CD4-positive, alpha-beta T cell treated with Interleukin-17A for 4 hours (primary cell): Measurements from ENCODE around the gene P2RX3.

Source experiments
- DNase-seq: peaks from one replicate; pipeline ENCODE4 v3.0.0-alpha.2; 2020; ENCODE audit warnings: mixed read lengths

P2RX3 gene

DNA sequence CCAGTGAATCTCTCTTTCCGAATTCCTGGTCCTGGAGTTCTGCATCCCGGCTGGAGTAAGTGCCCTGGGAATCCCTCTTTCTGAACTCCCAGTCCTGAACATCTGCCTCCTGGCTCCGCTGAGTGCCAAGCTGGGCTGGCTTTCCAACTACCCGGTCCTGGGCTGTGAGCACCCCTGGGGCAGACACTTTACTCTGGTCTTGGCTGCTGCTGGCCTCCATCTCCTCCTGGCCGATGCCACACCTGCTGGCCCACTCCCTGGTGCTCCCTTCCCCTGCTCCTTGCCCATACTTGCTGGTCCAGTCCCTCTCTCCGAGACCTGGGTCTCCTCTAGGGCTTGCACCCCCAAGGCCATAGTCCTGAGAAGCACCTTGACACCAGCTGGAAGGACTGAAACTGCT is 28.1 kb upstream of the P2RX3 start:
- DNase-seq = no peak

DNA sequence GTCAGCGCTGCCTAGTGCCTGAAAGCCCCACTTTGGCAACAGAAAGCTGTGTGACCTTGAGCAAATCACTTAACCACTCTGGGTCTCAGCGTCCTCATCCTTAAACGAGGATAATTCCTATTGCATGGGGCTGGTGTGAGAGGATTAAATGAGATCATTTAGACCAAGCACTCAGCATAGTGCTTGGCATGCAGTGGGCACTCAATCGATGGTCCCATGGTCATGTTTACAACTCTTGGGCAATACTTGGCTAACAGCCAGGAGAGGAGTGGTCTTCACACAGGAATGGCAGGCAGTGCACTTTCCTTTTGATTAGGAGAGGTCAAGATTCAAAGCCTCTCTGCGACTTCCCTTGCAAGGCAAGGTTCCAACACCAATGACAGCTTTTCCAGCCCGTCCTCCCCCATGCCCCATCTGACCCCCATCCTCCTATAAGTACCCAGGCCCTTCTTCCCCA is 27.5 kb upstream of the P2RX3 start:
- DNase-seq = no peak

DNA sequence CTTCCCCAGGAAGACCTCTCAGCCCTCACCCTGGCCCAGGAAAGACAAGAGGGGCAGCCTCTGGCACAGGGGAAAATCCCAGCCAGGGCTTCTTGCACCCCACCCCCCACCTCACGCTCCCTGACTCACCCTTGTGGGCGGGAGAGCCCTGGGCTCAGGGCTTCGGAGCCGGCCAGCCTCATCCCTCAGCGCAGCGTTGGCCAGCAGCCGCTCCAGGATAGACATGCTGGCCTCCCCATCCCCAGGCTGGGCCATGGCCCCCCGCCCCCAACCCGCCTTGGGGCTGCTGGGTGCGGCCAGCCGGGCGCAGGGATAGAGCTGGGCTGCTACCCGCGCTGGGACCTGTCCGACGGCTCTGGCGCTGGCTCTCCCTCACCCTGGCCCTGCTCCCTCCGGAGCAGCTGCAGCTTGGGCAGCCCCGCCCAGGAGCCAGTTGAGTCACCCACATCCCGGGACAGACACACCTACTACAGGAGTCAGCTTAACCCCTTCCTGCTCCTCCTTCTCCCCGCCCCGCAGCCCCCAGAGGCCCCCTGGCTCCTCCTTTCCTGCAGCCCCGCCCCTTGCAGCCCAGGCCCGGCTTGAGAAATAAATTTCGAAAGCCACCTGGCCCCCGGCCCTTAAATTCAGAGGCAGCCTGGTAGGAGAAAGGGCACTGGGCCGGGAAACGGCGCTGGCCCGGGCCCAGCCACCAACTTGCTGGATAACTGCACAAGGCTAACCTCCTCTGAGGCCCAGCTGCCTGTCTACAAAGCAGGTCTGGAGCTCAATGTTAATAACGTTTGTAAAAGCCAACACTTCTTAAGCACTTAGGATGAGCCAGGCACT is 26.8 kb upstream of the P2RX3 start:
- peak; percentile 77 for DNase-seq

DNA sequence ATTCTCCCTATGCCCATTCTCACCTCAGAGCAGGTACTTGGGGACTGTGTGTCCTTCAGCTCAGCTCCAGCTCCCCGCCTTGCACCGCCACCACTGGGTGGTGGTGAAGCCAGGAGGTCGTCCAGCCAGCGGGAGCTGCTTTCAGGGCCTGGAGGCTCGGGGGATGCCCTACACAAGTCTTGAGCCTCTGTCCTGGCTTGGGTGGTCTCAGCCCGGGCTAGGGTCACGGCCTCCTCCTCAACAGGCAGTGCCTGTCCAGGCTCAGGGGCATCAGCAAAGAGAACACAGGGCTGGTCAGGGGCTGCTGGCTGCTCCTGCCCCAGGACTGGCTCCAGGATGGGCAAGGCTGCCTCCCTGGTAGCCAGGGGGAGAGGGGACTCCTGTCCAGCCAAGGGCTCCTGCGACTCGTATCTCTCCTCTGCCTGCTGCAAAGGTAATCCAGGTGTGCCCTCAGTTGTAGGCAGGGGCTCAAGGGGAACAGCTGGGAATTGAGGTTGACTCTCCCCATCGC is 25.6 kb upstream of the P2RX3 start:
- no peak for DNase-seq

DNA sequence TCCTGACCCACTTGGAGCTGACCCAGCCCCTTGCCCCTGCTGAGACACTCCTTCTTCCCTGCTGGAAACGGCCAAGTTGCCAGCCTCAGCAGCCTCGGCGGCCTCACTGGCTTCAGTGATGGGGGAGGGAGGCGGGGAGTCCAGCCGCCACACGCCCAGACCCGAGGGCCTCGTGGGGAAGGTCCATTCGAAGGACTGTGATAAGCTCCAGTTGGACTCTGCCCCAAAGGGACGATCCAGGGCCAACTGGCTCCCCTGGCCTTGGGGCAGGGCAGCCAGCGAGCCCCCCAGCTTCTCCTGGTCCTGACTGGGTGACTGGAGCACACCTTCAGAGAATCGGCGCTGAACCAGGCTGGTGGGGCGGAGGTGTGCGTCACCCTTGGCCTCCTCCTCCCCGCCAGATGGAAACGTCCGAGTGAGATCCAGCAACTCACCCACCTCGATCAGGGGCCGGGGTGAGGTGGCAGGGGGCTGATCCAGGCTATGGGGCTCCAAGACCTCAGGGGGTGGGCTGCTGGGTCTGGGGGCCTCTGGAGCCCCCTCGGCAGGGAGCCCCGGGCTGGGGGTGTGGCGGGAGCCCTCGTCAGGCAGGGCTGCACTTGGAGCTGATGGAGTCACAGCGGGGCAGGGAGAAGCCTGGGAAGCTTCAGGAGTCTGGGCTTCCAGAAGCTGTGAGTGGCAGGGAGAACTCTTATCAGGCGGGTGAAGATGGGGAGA is 24.9 kb upstream of the P2RX3 start:
- no peak for DNase-seq

DNA sequence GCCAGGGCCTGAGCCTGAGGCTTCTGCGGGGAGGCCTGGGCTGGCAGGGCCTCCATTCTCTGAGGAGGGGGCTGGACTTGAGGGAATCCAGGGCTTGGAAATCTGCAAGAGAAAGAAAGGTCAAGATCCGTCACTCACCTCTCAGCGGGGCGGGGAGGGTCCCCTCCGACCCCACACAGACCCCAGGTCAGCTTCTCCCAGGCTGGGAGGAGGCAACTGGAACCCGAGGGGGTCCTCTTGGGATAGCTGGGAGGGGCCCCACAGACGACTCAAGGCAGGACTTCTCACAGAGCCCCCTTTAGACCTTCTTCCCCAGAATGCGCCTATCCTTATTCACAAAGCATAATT is 24.4 kb upstream of the P2RX3 start:
- DNase-seq = no peak

DNA sequence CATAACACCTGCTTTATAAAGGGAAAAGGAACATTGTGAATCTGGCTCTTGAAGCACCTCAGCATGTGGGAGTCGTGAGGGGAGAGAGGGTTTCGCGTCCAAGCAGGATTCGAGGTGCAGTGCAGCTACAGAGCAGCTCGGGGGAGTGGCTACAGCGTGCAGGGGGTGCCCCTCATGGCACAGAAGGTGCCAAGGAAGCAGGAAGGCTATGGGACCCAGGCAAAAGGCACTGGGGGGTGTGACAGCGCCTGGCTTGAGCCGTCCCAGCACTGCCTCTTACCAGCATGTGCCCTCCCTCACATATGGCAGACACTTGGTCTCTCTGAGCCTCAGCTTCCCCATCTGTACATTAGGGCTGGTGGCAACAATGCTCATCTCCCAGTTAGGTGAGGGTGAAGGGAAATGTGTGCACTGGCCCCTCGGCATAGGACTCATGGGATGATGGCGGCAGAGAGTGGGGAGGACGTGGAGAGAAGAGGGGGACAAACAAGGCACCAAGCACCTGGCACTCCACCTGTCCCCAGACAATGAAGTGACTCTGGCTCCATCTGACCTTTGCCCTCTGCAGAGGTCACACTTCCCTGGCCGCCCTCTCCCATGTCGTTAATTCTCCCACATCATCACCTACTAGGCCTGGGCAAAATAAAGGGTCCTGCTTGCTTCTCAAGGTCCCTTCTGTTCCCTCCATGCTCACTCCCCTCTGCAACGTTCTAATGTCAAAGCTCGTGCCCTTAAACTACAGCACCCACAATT is 23.8 kb upstream of the P2RX3 start:
- DNase-seq = no peak

DNA sequence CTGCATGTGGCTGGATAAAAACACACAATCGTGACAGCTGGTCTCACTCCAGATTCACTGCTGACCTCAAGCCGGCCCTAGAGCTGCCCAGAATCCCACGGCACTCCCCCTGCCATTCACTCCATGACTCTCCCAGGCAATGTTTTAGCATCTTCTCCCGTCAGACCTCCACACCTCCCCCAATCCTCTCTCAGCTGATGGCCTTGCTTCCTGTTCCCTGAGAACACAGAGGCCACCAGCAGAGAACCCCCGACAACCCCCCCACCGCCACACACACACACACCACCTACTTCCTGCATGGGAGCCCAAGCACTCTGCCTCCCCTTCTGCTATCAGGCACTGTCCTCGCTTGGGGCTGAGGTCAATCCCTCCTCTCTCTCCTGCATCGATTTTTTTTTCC is 22.7 kb upstream of the P2RX3 start:
- no peak for DNase-seq

DNA sequence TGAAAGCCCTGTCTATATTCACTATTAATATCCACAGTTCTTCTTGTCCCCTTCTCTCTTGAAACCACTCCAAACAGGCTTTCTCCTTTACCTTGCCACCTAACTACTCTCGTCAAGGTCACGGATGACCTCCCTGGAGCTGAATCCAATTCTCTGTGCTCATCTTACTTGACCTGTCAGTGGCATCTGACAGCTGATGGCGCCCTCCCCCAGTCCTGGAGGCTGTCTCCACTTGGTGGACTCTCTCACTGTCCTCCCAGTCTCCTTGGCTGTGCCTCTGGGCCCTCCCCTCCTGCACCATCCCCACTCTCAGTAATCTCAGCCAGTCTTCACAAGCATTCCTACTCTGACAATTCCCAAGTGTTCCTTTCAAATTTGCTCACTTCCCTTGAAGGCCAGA is 22.1 kb upstream of the P2RX3 start:
- no peak for DNase-seq

DNA sequence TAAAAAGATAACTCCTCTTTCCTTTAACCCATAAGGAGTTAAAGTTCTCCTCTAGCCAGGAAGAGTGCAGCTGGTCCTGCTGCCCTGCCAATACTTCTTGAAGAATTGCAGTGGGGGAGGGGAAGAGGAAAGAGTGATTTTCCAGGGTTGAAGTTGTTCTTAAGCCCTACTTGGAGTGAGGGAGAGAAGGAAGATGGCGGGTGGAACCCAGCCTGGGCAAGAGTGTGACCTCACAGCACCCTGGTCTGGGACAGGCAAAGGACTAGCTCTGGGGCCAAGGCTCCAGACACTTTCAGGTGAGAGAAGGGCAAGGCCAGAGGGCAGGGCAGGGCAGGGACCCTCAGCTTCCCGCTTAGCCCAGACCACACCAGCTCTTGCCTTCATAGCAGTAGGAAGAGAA is 20.0 kb upstream of the P2RX3 start:
- no peak for DNase-seq

DNA sequence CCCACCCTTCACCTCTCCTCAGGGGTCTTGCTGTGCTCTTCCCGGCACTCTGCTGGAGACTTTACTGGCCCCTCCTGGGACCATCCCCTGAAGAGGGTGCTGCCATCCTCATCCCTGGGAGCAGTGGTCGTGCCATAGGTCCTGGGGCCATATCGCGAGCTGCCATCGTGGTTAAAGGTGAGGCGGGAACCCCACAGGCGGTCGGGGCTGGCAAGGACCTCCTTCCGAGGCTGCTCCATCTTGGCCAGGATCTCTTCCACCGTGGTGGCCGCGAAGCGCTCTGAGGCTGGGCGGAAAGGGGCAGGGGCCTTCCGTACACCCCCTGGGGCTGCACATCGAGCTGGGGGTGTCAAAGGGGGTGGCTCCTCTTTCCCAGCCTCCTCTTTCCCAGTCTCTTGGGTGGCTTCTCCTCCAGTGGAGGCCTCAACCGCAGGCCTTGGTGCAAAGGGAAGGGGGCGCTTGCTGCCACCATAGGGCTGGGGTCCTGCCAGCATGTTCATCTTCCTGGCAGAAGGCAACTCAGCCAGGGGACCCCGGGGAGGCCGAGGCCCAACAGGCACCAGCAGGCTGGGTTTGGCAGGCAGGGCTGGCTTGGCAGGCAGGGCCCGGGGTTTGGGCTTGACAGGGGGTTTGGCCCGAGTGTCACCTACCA is 18.0 kb upstream of the P2RX3 start:
- DNase-seq = no peak

DNA sequence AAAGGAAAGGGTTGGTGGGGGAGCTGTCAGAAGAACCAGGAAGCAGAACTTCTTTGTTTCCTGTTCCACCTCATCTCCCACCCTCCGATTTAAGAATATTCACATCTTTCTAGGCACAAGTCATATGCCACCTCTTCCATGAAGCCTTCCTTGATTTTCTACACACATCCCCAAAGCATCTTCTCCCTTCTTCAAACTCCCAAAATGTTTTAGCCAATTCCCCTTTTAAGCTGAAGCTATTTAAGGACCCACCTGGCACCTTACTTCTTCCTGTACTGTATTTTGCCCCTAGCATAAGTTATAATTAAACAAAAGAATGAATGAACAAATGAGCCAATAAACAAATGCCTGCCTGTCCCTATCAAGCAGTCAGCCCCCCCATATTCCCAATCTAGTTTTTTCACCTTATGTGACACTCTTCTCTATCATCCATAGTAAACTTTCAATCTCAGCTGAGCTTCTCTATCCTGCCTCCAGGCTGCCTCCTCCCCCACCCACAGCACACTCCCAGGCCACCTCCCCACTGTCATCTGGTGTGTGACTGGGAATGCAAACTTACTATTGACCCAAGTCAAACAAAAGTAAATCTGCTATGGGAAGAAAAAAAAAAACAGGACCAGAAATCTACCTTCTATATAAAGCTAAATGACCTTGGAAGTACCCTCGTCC is 17.3 kb upstream of the P2RX3 start:
- DNase-seq = no peak

DNA sequence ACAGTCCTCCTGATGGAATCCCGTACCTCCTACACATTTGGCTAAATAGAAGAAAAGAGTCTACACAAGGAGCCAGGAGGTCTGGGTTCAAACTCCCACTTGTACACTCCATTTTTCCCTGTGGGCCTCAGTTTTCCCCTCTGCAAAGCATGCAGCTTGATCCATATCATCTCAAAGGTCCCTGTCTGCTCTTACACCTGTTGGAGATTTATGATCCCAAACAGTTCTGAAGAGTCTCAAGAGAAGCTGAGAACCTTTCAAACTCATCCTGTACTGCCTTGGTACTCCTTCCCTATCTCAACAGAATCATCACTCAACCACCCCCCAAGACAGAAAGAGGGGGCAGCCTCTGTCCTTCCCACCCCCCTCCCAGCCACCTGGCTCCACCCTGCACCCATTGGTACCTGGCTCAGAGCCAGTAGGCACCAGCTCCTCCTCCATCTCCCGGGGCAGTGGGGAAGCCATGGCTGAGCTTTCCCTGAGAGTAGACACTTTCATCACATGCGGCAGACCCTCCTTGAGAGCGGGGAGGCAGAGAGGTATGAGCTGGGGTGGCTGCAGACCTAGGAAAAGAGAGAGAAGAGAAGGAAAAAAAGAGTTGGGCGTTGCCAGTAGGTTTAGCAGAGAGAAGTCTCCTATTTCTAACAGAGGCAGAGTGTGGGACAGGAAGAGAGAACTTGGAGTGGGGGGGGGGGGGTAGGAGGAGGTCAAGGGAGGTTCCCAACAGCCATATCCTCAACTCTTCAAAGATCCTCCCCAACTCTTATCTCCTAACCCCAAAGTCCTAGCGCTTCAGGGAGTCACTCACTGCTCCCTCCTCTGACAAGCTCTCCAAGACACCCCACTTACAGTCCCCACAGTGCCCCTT is 16.5 kb upstream of the P2RX3 start:
- no peak for DNase-seq

DNA sequence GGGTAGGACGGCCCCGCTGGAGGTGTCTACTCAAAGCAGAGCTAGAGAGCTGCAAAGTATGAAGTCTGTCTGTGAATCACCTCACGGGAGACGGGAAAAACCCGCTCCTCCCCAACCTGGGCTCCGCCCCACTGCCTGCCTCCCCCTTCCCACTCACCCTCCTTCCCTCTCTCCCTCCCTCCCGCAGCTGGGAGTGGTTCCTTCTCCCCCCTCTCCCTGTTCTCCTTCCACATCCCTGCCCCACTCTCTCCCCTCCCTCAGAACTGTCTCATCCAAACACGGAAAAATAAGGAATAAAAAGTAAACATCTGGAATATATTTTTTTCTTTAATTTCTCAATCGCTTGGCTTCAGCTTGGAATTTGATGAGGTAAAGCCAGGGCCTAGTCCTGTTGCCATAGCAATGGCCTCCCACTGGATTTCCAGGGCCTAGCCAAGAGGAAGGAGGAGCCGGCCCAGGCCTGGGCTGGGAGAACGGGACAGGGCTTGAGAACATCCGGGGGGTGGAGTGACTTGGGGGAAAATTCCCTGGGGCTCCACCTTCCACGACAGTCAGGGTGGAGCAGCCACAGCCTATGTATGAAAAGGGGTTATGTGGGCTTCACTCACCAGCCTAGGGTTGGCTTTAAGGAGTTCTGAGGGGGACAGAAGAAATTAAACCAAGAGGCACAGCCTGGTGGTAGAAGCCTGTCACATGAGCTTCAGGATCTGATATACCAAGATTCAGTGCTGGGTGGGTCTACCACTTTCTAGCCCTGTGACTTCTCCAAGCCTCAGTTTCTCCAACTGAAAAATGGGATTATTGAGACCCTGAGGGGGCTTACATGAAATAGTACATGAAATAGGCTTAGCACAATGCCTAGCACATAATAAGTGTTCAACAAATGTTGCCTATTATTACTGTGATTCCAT is 15.6 kb upstream of the P2RX3 start:
- DNase-seq = peak; percentile 11

DNA sequence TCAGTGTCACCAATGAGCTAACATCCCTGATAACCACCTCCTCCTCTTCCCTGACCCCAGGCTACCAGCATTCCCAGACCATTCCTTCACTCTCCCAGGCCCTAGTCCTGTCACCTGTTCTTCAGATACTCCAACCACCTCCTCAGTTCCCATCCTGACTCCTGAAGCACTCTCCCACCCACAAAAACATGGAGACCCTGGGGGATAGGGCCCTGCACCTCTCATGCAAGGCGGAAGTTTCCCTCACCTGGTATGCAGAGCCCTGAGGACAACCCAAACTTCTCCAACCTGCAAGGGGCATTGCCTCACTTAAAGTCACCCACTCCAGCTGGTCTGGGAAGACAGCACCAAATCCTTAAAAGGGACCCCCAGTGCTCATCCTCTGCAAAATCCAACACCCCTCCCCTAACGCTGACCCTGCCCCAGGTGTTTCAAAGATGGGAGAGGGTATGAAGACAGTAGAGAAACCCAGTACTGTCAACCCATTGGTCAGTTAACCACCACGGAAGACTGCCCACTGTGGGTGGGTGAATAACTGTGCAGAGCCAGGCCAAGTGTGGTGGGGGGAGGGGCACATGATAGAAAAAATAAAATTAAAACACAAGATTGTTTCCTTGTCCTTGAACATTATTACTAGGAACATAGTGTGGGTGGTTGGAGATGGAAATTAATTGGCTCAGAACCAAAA is 14.8 kb upstream of the P2RX3 start:
- DNase-seq = no peak

DNA sequence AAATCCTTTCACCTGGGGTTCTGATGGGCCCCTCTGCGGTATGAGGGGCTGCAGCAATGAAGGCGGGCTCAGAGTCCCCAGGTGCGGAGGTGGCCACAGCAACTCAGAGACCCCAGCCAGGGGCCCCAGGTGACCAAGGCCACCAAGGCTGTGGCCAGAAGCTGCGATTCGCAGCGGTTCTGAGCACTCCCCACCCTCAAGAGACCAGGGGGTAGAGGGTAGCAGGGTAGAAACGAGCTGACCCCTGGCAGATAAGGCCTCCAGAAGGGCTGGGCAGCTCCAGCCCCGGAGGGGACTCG is 14.3 kb upstream of the P2RX3 start:
- no peak for DNase-seq

DNA sequence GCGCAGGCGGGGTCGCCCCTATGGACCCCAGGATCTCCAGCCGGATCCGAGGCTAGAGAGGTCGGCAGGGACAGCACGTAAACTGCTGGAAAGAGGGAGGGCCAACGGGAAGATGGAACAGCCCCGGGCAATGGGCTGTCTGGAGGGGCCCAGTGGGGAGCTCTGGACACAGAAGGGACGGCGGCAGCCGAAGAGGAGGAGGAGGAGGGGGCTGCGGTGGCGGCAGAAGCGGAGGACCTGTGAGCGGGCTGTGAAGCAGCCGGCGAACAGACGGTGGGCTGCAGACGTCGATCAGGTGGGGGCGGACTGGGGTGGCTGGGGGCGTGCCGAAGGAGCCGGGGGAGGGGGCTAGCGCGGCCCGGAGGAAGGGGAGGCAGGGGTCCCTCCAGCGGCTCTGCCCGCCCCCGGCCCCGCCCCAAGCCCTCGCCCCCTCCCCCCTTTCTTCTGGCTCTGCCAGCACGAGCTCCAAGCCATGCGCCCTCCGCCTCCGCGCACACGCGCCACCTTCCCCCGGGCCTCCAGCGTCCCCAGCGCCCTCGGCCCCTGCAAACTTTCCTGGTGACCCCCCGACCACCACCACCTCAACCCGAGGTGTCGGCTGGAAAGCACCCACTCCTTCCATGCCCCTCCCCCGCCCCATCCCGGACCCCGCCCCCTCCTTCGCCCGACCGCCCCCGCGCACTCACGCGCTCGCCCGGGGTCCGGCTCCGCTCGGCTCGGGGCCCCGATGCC is 13.8 kb upstream of the P2RX3 start:
- DNase-seq = no peak

DNA sequence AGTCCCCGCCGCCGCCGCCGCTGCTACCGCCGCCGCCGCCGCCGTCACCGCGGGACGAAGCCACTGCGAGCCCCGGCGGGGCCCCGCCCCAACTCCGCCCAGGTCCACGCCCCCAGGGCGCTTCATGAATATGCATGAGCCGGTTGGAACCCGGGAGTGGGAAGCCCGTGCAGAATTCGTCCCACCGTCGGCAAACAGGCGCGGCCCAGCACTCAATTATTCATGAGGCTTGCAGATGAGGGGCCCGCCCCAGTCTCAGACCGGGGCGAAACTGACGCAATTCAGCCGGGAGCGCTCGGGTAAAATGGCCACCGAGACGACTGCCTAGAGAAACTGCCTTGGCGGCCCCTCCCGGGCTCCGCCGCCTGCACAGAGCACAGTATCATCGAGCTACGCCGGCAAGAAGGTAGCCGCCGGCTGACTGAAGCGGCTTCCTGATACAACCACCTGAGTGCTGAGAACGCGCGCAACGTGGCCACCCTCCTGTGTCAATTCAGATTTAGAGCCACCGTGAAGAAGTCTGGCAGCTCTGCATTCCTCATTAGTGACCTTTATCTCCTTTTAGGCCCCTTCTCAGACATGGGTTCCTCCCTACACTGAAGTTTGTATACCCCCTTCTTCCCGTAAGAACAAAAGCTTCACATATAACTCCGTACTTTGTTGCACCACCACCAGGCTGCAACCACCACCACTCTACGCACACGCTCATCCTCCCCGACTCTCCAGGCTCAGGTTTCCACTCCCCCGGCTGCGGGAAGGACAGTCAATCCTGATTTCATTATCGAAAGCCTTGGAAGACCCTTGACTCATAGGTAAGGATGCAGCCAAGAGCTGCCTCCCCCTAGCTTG is 13.0 kb upstream of the P2RX3 start, which contains the start of gene TNKS1BP1:
Gene TNKS1BP1, minus strand, starts transcription at position 67 of the 849 bp plus-strand sequence. CDS start 3,067 bp downstream, outside the sequence.
- DNase-seq = peak; percentile 96
